ENCODE results near the gene RXFP4.

- TF ChIP-seq CTCF (IDR thresholded peaks at IDR 0.05) (no peak), POLR2A (IDR thresholded peaks at IDR 0.05) (no peak), EP300 (IDR thresholded peaks at IDR 0.05) (no peak)
Measured at GRCh38 chr1:155969377-155969791, 27.9 kb downstream of the RXFP4 start.
